HEK293 (cell line): ENCODE results near the gene SPDYC.

ENCODE experiments used
- FEZF1 ChIP-seq: fragments of 450-650 bp; formaldehyde crosslinking; IDR thresholded peaks from 2 replicates; pipeline ENCODE4 v1.5.1; 2016; ENCODE audit warnings: missing biosample characterization, missing genetic modification characterization
- GFI1B ChIP-seq: fragments of 450-650 bp; formaldehyde crosslinking; IDR thresholded peaks from 2 replicates; pipeline ENCODE4 v1.5.1; 2016; ENCODE audit warnings: missing biosample characterization, missing genetic modification characterization
- GLI2 ChIP-seq: fragments of 450-650 bp; formaldehyde crosslinking; IDR thresholded peaks from 2 replicates; pipeline ENCODE4; 2017; ENCODE audit warnings: missing biosample characterization, missing genetic modification characterization, low read depth, borderline replicate concordance
- IKZF3 ChIP-seq: fragments of 450-650 bp; IDR thresholded peaks from 2 replicates; pipeline ENCODE4 v1.5.0; 2018; ENCODE audit warnings: missing biosample characterization, mild to moderate bottlenecking, missing genetic modification characterization, moderate library complexity
- KLF9 ChIP-seq: fragments of 450-650 bp; formaldehyde crosslinking; IDR thresholded peaks from 2 replicates; pipeline ENCODE4 v1.5.1; 2016; ENCODE audit warnings: missing biosample characterization, missing genetic modification characterization, low read depth
- REPIN1 ChIP-seq: fragments of 450-650 bp; formaldehyde crosslinking; IDR thresholded peaks from 2 replicates; pipeline ENCODE4 v1.5.1; 2017; ENCODE audit warnings: missing biosample characterization, missing genetic modification characterization, low read depth
- SETDB1 ChIP-seq: IDR thresholded peaks from one replicate; pipeline ENCODE4 v1.6.1; 2017; ENCODE audit warnings: mild to moderate bottlenecking, low read length, moderate library complexity, mixed read lengths; ENCODE audit not compliant: insufficient read length
- SP2 ChIP-seq: fragments of 450-650 bp; formaldehyde crosslinking; IDR thresholded peaks from 2 replicates; pipeline ENCODE4 v1.5.1; 2016; ENCODE audit warnings: missing biosample characterization, missing genetic modification characterization
- TRIM28 ChIP-seq: IDR thresholded peaks from 2 replicates; pipeline ENCODE4 v1.6.1; 2011; ENCODE audit warnings: low read length, control low read depth, borderline replicate concordance
- ZBTB48 ChIP-seq: fragments of 450-650 bp; formaldehyde crosslinking; IDR thresholded peaks from 2 replicates; pipeline ENCODE4 v1.5.1; 2016; ENCODE audit warnings: missing biosample characterization, missing genetic modification characterization
- ZFP3 ChIP-seq: fragments of 450-650 bp; formaldehyde crosslinking; IDR thresholded peaks from 2 replicates; pipeline ENCODE4 v1.5.1; 2016; ENCODE audit warnings: low read depth, missing biosample characterization, missing genetic modification characterization
- ZFP37 ChIP-seq: fragments of 450-650 bp; formaldehyde crosslinking; IDR thresholded peaks from 2 replicates; pipeline ENCODE4 v1.5.1; 2016; ENCODE audit warnings: missing biosample characterization, missing genetic modification characterization
- ZNF10 ChIP-seq: fragments of 450-650 bp; formaldehyde crosslinking; IDR thresholded peaks from 2 replicates; pipeline ENCODE4 v1.5.1; 2017; ENCODE audit warnings: missing biosample characterization, missing genetic modification characterization
- ZNF121 ChIP-seq: fragments of 450-650 bp; formaldehyde crosslinking; IDR thresholded peaks from 2 replicates; pipeline ENCODE4 v1.5.1; 2016; ENCODE audit warnings: missing biosample characterization, missing genetic modification characterization
- ZNF140 ChIP-seq: fragments of 450-650 bp; formaldehyde crosslinking; IDR thresholded peaks from 2 replicates; pipeline ENCODE4 v1.5.1; 2016; ENCODE audit warnings: missing biosample characterization, missing genetic modification characterization
- ZNF146 ChIP-seq: fragments of 450-650 bp; formaldehyde crosslinking; IDR thresholded peaks from 2 replicates; pipeline ENCODE4 v1.5.1; 2016; ENCODE audit warnings: missing biosample characterization, missing genetic modification characterization
- ZNF16 ChIP-seq: fragments of 450-650 bp; formaldehyde crosslinking; IDR thresholded peaks from 2 replicates; pipeline ENCODE4 v1.5.1; 2016; ENCODE audit warnings: low read depth, missing biosample characterization, missing genetic modification characterization
- ZNF19 ChIP-seq: fragments of 450-650 bp; formaldehyde crosslinking; IDR thresholded peaks from 2 replicates; pipeline ENCODE4; 2016; ENCODE audit warnings: missing biosample characterization, missing genetic modification characterization, low read depth
- ZNF221 ChIP-seq: fragments of 450-650 bp; formaldehyde crosslinking; IDR thresholded peaks from 2 replicates; pipeline ENCODE4 v1.5.1; 2017; ENCODE audit warnings: missing biosample characterization, missing genetic modification characterization, borderline replicate concordance
- ZNF23 ChIP-seq: fragments of 450-650 bp; formaldehyde crosslinking; IDR thresholded peaks from 2 replicates; pipeline ENCODE4 v1.5.1; 2016; ENCODE audit warnings: missing biosample characterization, missing genetic modification characterization, borderline replicate concordance
- ZNF302 ChIP-seq: fragments of 450-650 bp; formaldehyde crosslinking; IDR thresholded peaks from 2 replicates; pipeline ENCODE4 v1.5.1; 2016; ENCODE audit warnings: missing biosample characterization, missing genetic modification characterization, low read depth
- ZNF366 ChIP-seq: fragments of 450-650 bp; formaldehyde crosslinking; conservative IDR thresholded peaks from 2 replicates; pipeline ENCODE4 v1.5.1; 2016; ENCODE audit warnings: missing biosample characterization, missing genetic modification characterization
- ZNF394 ChIP-seq: fragments of 450-650 bp; formaldehyde crosslinking; IDR thresholded peaks from 2 replicates; pipeline ENCODE4 v1.5.1; 2016; ENCODE audit warnings: missing biosample characterization, missing genetic modification characterization, mild to moderate bottlenecking, moderate library complexity, borderline replicate concordance
- ZNF426 ChIP-seq: fragments of 450-650 bp; formaldehyde crosslinking; IDR thresholded peaks from 2 replicates; pipeline ENCODE4 v1.5.1; 2017; ENCODE audit warnings: missing biosample characterization, missing genetic modification characterization, mild to moderate bottlenecking, inconsistent platforms, moderate library complexity
- ZNF433 ChIP-seq: fragments of 450-650 bp; formaldehyde crosslinking; IDR thresholded peaks from 2 replicates; pipeline ENCODE4 v1.5.1; 2016; ENCODE audit warnings: missing biosample characterization, missing genetic modification characterization, low read depth
- ZNF514 ChIP-seq: fragments of 450-650 bp; formaldehyde crosslinking; IDR thresholded peaks from 2 replicates; pipeline ENCODE4 v1.5.1; 2016; ENCODE audit warnings: missing biosample characterization, missing genetic modification characterization
- ZNF660 ChIP-seq: fragments of 450-650 bp; IDR thresholded peaks from 2 replicates; pipeline ENCODE4 v1.5.1; 2018; ENCODE audit warnings: missing biosample characterization, mild to moderate bottlenecking, missing genetic modification characterization
- ZNF664 ChIP-seq: fragments of 450-650 bp; formaldehyde crosslinking; IDR thresholded peaks from 2 replicates; pipeline ENCODE4 v1.5.1; 2016; ENCODE audit warnings: missing biosample characterization, missing genetic modification characterization
- ZNF76 ChIP-seq: fragments of 450-650 bp; formaldehyde crosslinking; IDR thresholded peaks from 2 replicates; pipeline ENCODE4; 2016; ENCODE audit warnings: low read depth, missing biosample characterization, missing genetic modification characterization, borderline replicate concordance
- ZNF768 ChIP-seq: fragments of 450-650 bp; formaldehyde crosslinking; IDR thresholded peaks from 2 replicates; pipeline ENCODE4 v1.5.1; 2018; ENCODE audit warnings: missing biosample characterization, mild to moderate bottlenecking, missing genetic modification characterization
- ZNF830 ChIP-seq: fragments of 450-650 bp; IDR thresholded peaks from 2 replicates; pipeline ENCODE4 v1.5.0; 2018; ENCODE audit warnings: missing biosample characterization, missing genetic modification characterization, low read depth, mild to moderate bottlenecking, moderate library complexity
- ZSCAN16 ChIP-seq: fragments of 450-650 bp; formaldehyde crosslinking; IDR thresholded peaks from 2 replicates; pipeline ENCODE4 v1.5.1; 2016; ENCODE audit warnings: missing biosample characterization, missing genetic modification characterization
- TF ChIP-seq, protein P1 (sequence below): fragments of 450-650 bp; formaldehyde crosslinking; IDR thresholded peaks from 2 replicates; pipeline ENCODE4 v1.5.1; 2016; ENCODE audit warnings: missing biosample characterization, missing genetic modification characterization, borderline replicate concordance
- TF ChIP-seq, protein P2 (sequence below): fragments of 450-650 bp; formaldehyde crosslinking; IDR thresholded peaks from 2 replicates; pipeline ENCODE4 v1.5.1; 2016; ENCODE audit warnings: missing biosample characterization, missing genetic modification characterization, low read depth
- TF ChIP-seq, protein P3 (sequence below): fragments of 450-650 bp; formaldehyde crosslinking; IDR thresholded peaks from 2 replicates; pipeline ENCODE4 v1.5.1; 2017; ENCODE audit warnings: missing biosample characterization, missing genetic modification characterization

SPDYC gene

GRCh38 chr11:65134952-65135632 lies 34.9 kb upstream of the SPDYC start (continued):
- peak; percentile 83 for TF ChIP-seq ZNF664 (tag by site-specific recombination)
- TF ChIP-seq ZNF660 (tag by site-specific recombination), result peak; percentile 18; the same call in 1 of the 2 replicates
- no peak for TF ChIP-seq ZFP3
- TF ChIP-seq ZNF10 (tag by site-specific recombination), result no peak
- no peak for TF ChIP-seq ZNF19 (tag by site-specific recombination)
- no peak for TF ChIP-seq ZSCAN16 (tag by site-specific recombination)
- TF ChIP-seq ZNF394 (tag by site-specific recombination), result peak; percentile 0; the same call in 1 of the 2 replicates
- TF ChIP-seq ZNF121, result no peak
- no peak for TF ChIP-seq GLI2 (tag by site-specific recombination)
- peak; percentile 90 for TF ChIP-seq SP2 (tag by site-specific recombination)
- TF ChIP-seq FEZF1 (tag by site-specific recombination), result no peak
- TF ChIP-seq ZNF366, result no peak
- TF ChIP-seq ZNF23 (tag by site-specific recombination), result no peak
- TF ChIP-seq ZNF76 (tag by site-specific recombination), result no peak
- TF ChIP-seq ZNF302 (tag by site-specific recombination), result no peak
- peak; percentile 94 for TF ChIP-seq ZBTB48
- TF ChIP-seq TRIM28, result peak; percentile 80; the same call in 1 of the 2 replicates
- no peak for TF ChIP-seq ZNF221 (tag by site-specific recombination)
- no peak for TF ChIP-seq KLF9 (tag by site-specific recombination)
- no peak for TF ChIP-seq ZNF830 (tag by site-specific recombination)
- TF ChIP-seq ZNF426 (tag by site-specific recombination), result no peak
- TF ChIP-seq ZNF140 (tag by site-specific recombination), result no peak
- TF ChIP-seq, protein P1, sequence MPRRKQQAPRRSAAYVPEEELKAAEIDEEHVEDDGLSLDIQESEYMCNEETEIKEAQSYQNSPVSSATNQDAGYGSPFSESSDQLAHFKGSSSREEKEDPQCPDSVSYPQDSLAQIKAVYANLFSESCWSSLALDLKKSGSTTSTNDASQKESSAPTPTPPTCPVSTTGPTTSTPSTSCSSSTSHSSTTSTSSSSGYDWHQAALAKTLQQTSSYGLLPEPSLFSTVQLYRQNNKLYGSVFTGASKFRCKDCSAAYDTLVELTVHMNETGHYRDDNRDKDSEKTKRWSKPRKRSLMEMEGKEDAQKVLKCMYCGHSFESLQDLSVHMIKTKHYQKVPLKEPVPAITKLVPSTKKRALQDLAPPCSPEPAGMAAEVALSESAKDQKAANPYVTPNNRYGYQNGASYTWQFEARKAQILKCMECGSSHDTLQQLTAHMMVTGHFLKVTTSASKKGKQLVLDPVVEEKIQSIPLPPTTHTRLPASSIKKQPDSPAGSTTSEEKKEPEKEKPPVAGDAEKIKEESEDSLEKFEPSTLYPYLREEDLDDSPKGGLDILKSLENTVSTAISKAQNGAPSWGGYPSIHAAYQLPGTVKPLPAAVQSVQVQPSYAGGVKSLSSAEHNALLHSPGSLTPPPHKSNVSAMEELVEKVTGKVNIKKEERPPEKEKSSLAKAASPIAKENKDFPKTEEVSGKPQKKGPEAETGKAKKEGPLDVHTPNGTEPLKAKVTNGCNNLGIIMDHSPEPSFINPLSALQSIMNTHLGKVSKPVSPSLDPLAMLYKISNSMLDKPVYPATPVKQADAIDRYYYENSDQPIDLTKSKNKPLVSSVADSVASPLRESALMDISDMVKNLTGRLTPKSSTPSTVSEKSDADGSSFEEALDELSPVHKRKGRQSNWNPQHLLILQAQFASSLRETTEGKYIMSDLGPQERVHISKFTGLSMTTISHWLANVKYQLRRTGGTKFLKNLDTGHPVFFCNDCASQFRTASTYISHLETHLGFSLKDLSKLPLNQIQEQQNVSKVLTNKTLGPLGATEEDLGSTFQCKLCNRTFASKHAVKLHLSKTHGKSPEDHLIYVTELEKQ (tag by site-specific recombination), result no peak
- no peak for TF ChIP-seq ZFP37 (tag by site-specific recombination)
- TF ChIP-seq SETDB1, result no peak
- TF ChIP-seq, protein P2, sequence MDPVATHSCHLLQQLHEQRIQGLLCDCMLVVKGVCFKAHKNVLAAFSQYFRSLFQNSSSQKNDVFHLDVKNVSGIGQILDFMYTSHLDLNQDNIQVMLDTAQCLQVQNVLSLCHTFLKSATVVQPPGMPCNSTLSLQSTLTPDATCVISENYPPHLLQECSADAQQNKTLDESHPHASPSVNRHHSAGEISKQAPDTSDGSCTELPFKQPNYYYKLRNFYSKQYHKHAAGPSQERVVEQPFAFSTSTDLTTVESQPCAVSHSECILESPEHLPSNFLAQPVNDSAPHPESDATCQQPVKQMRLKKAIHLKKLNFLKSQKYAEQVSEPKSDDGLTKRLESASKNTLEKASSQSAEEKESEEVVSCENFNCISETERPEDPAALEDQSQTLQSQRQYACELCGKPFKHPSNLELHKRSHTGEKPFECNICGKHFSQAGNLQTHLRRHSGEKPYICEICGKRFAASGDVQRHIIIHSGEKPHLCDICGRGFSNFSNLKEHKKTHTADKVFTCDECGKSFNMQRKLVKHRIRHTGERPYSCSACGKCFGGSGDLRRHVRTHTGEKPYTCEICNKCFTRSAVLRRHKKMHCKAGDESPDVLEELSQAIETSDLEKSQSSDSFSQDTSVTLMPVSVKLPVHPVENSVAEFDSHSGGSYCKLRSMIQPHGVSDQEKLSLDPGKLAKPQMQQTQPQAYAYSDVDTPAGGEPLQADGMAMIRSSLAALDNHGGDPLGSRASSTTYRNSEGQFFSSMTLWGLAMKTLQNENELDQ, result no peak
- no peak for TF ChIP-seq GFI1B
- peak; percentile 89 for TF ChIP-seq IKZF3
- no peak for TF ChIP-seq ZNF514
- TF ChIP-seq, protein P3, sequence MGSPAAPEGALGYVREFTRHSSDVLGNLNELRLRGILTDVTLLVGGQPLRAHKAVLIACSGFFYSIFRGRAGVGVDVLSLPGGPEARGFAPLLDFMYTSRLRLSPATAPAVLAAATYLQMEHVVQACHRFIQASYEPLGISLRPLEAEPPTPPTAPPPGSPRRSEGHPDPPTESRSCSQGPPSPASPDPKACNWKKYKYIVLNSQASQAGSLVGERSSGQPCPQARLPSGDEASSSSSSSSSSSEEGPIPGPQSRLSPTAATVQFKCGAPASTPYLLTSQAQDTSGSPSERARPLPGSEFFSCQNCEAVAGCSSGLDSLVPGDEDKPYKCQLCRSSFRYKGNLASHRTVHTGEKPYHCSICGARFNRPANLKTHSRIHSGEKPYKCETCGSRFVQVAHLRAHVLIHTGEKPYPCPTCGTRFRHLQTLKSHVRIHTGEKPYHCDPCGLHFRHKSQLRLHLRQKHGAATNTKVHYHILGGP (tag by site-specific recombination), result no peak
- TF ChIP-seq ZNF16 (tag by site-specific recombination), result no peak
- TF ChIP-seq ZNF433 (tag by site-specific recombination), result no peak
- TF ChIP-seq ZNF768, result no peak
- TF ChIP-seq ZNF146 (tag by site-specific recombination), result no peak
- no peak for TF ChIP-seq REPIN1 (tag by site-specific recombination)
